ENCODE measurements around the gene LTB4R.

LTB4R gene
- 25.9 to 35.6 reads per million in 2 donors for total RNA-seq

GRCh38 chr14:24310646-24311604 is at the start of gene LTB4R:
Gene LTB4R, plus strand, starts transcription at chr14:24311502. Its CDS starts 4,150 bp downstream, at chr14:24315652.
- peak; percentile 38 to 87 (median 59) for DNase-seq

GRCh38 chr14:24261969-24262327 is 49.4 kb upstream of the LTB4R start:
- DNase-seq, result no peak

GRCh38 chr14:24262821-24263733 is 48.2 kb upstream of the LTB4R start, which contains the start of gene TGM1:
Gene TGM1, minus strand, starts transcription at chr14:24263177. Its CDS starts 825 bp downstream, at chr14:24262352.
- DNase-seq, result no peak

GRCh38 chr14:24263848-24264247 is 47.5 kb upstream of the LTB4R start:
- DNase-seq, result no peak

GRCh38 chr14:24264298-24264697 is 47.0 kb upstream of the LTB4R start:
- DNase-seq, result no peak

- no peak for DNase-seq
Observed at GRCh38 chr14:24266344-24267244, 44.7 kb upstream of the LTB4R start.

- DNase-seq, result no peak
Observed at GRCh38 chr14:24267516-24267915, 43.8 kb upstream of the LTB4R start.

- no peak for DNase-seq
Observed at GRCh38 chr14:24268225-24268624, 43.1 kb upstream of the LTB4R start.

- no peak for DNase-seq
Observed at GRCh38 chr14:24269368-24269767, 41.9 kb upstream of the LTB4R start.

- DNase-seq, result no peak
Observed at GRCh38 chr14:24269910-24270536, 41.3 kb upstream of the LTB4R start.

- no peak for DNase-seq
Observed at GRCh38 chr14:24270537-24271133, 40.7 kb upstream of the LTB4R start.

GRCh38 chr14:24271134-24271833 is 40.0 kb upstream of the LTB4R start, which contains the start of gene RABGGTA:
Gene RABGGTA, minus strand, starts transcription at chr14:24271597. Its CDS starts 482 bp downstream, at chr14:24271115.
- DNase-seq, result peak; percentile 80 to 98 (median 89)

GRCh38 chr14:24271834-24272263 is 39.5 kb upstream of the LTB4R start:
- no peak for DNase-seq

- no peak for DNase-seq
Observed at GRCh38 chr14:24272467-24272866, 38.8 kb upstream of the LTB4R start.

GRCh38 chr14:24273422-24273998 is 37.8 kb upstream of the LTB4R start:
- peak in 1 of 5 experiments; percentile 39 for DNase-seq

GRCh38 chr14:24274101-24274543 is 37.2 kb upstream of the LTB4R start:
- peak in 4 of 5 experiments; percentile 16 to 75 (median 18) for DNase-seq

- DNase-seq, result no peak
Observed at GRCh38 chr14:24277071-24277470, 34.2 kb upstream of the LTB4R start.

- no peak for DNase-seq
Observed at GRCh38 chr14:24277606-24278321, 33.5 kb upstream of the LTB4R start.

GRCh38 chr14:24278424-24278823 is 32.9 kb upstream of the LTB4R start:
- DNase-seq, result no peak

All from T-helper 2 cell (primary cell).